Liver (tissue), 3 donors: ENCODE data around the gene NF1.

ENCODE experiments used
- CTCF ChIP-seq: fragments of 150-350 bp; IDR thresholded peaks from 2 replicates; pipeline ENCODE4 v1.5.1; 2017; ENCODE audit warnings: improper control_type of control experiment, low read depth, low read length; ENCODE audit not compliant: missing input control
- JUND ChIP-seq, 2 donors: IDR thresholded peaks; 2 replicates each; pipeline ENCODE4 v1.6.1; 2016; ENCODE audit warnings: antibody characterized with exemption in 2 of 2
- SP1 ChIP-seq: IDR thresholded peaks from 2 replicates; pipeline ENCODE4 v1.6.1; 2018; ENCODE audit warnings: antibody characterized with exemption, mild to moderate bottlenecking
- TAF1 ChIP-seq: conservative IDR thresholded peaks from 2 replicates; pipeline ENCODE4 v1.6.1; 2016; ENCODE audit warnings: antibody characterized with exemption, mild to moderate bottlenecking
- YY1 ChIP-seq: IDR thresholded peaks from 2 replicates; pipeline ENCODE4 v1.6.1; 2016; ENCODE audit warnings: antibody characterized with exemption, mild to moderate bottlenecking
- TF ChIP-seq, protein P1 (sequence below): IDR thresholded peaks from 2 replicates; pipeline ENCODE4 v1.6.1; 2016; ENCODE audit warnings: antibody characterized with exemption
- TF ChIP-seq, protein P2 (sequence below): IDR thresholded peaks from 2 replicates; pipeline ENCODE4 v1.6.1; 2016; ENCODE audit warnings: antibody characterized with exemption
- TF ChIP-seq, protein P3 (sequence below): IDR thresholded peaks from 2 replicates; pipeline ENCODE4 v1.6.1; 2016; ENCODE audit warnings: antibody characterized with exemption, mild to moderate bottlenecking
- donor health status: healthy.
- donor health status: healthy.

GRCh38 chr17:31131299-31131698 lies 36.5 kb downstream of the NF1 start:
- TF ChIP-seq SP1 (no peak), JUND (IDR thresholded peaks at IDR 0.05) (no peak), CTCF (no peak), TAF1 (no peak), YY1 (no peak)
- TF ChIP-seq, protein P1, sequence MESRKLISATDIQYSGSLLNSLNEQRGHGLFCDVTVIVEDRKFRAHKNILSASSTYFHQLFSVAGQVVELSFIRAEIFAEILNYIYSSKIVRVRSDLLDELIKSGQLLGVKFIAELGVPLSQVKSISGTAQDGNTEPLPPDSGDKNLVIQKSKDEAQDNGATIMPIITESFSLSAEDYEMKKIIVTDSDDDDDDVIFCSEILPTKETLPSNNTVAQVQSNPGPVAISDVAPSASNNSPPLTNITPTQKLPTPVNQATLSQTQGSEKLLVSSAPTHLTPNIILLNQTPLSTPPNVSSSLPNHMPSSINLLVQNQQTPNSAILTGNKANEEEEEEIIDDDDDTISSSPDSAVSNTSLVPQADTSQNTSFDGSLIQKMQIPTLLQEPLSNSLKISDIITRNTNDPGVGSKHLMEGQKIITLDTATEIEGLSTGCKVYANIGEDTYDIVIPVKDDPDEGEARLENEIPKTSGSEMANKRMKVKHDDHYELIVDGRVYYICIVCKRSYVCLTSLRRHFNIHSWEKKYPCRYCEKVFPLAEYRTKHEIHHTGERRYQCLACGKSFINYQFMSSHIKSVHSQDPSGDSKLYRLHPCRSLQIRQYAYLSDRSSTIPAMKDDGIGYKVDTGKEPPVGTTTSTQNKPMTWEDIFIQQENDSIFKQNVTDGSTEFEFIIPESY, result no peak
- TF ChIP-seq, protein P2, sequence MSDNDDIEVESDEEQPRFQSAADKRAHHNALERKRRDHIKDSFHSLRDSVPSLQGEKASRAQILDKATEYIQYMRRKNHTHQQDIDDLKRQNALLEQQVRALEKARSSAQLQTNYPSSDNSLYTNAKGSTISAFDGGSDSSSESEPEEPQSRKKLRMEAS, result no peak
- TF ChIP-seq, protein P3, sequence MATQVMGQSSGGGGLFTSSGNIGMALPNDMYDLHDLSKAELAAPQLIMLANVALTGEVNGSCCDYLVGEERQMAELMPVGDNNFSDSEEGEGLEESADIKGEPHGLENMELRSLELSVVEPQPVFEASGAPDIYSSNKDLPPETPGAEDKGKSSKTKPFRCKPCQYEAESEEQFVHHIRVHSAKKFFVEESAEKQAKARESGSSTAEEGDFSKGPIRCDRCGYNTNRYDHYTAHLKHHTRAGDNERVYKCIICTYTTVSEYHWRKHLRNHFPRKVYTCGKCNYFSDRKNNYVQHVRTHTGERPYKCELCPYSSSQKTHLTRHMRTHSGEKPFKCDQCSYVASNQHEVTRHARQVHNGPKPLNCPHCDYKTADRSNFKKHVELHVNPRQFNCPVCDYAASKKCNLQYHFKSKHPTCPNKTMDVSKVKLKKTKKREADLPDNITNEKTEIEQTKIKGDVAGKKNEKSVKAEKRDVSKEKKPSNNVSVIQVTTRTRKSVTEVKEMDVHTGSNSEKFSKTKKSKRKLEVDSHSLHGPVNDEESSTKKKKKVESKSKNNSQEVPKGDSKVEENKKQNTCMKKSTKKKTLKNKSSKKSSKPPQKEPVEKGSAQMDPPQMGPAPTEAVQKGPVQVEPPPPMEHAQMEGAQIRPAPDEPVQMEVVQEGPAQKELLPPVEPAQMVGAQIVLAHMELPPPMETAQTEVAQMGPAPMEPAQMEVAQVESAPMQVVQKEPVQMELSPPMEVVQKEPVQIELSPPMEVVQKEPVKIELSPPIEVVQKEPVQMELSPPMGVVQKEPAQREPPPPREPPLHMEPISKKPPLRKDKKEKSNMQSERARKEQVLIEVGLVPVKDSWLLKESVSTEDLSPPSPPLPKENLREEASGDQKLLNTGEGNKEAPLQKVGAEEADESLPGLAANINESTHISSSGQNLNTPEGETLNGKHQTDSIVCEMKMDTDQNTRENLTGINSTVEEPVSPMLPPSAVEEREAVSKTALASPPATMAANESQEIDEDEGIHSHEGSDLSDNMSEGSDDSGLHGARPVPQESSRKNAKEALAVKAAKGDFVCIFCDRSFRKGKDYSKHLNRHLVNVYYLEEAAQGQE, result no peak
